Gastroesophageal sphincter (tissue), 3 donors: Measurements from ENCODE around the gene SSTR3.

Experiments used
- CTCF ChIP-seq, 4 experiments: fragments of 200-600 bp in 2 of 4; fragments of 450-650 bp in 2 of 4; sonication (generic) in 1 of 4; IDR thresholded peaks; one replicate each; pipeline ENCODE4 v1.5.1; 2017 to 2019; ENCODE audit warnings: antibody characterized with exemption in 4 of 4, mild to moderate bottlenecking in 2 of 4, moderate library complexity in 2 of 4
- POLR2AphosphoS5 ChIP-seq: sonication (generic); formaldehyde crosslinking; IDR thresholded peaks from one replicate; pipeline ENCODE4 v1.6.1; 2017; ENCODE audit warnings: antibody characterized with exemption

- TF ChIP-seq CTCF (IDR thresholded peaks at IDR 0.05): no peak
- TF ChIP-seq POLR2AphosphoS5: no peak
These were observed 27.9 kb downstream of the SSTR3 start for GRCh38 chr22:37184380-37184755.
